ENCODE results near the gene DNAH10.

GRCh38 chr12:123849517-123849916 is 87.4 kb downstream of the DNAH10 start:
- TF ChIP-seq CTCF (IDR thresholded peaks at IDR 0.05 in 4 of 5, conservative IDR thresholded peaks at IDR 0.05 in 1 of 5) (no peak), POLR2A (IDR thresholded peaks at IDR 0.05) (no peak)
